NB4 (cell line): ENCODE results near the gene SSX2IP.

ENCODE experiments used
- DNase-seq: peaks from one replicate; pipeline ENCODE4 v3.0.0; 2010; ENCODE audit warnings: low read depth
- H3K4me3 ChIP-seq: one replicate; pipeline ENCODE4 v1.5.1; 2011; ENCODE audit warnings: mild to moderate bottlenecking, low read depth, low read length, moderate library complexity
- CTCF ChIP-seq: IDR thresholded peaks from one replicate; pipeline ENCODE4 v1.5.1; 2012; ENCODE audit warnings: low read depth, low read length
- MAX ChIP-seq: IDR thresholded peaks from 2 replicates; pipeline ENCODE4 v1.6.1; 2011; ENCODE audit warnings: low read depth, low read length
- MYC ChIP-seq: IDR thresholded peaks from 2 replicates; pipeline ENCODE4 v1.6.1; 2011; ENCODE audit warnings: low read depth, low read length
- POLR2A ChIP-seq: IDR thresholded peaks from 2 replicates; pipeline ENCODE4 v1.6.1; 2011; ENCODE audit warnings: mild to moderate bottlenecking; ENCODE audit not compliant: insufficient read length; ENCODE audit errors: extremely low read depth

Gene SSX2IP

GRCh38 chr1:84611796-84612195, 78.5 kb downstream of the SSX2IP start:
- no peak for TF ChIP-seq CTCF
- no peak for DNase-seq
- no peak overlapping the region for H3K4me3 ChIP-seq

- no peak for TF ChIP-seq CTCF
- TF ChIP-seq POLR2A: no peak
- no peak for TF ChIP-seq MAX
- no peak for TF ChIP-seq MYC
- DNase-seq: no peak
These were observed 79.2 kb downstream of the SSX2IP start for GRCh38 chr1:84611091-84611490.

GRCh38 chr1:84606977-84607376, 83.3 kb downstream of the SSX2IP start:
- no peak for DNase-seq
- no peak for TF ChIP-seq MAX
- H3K4me3 ChIP-seq: no peak overlapping the region

More at GRCh38 chr1:84611091-84611490, 79.2 kb downstream of the SSX2IP start:
- no peak overlapping the region for H3K4me3 ChIP-seq

GRCh38 chr1:84605157-84605556, 85.1 kb downstream of the SSX2IP start:
- TF ChIP-seq CTCF (no peak), POLR2A (no peak), MYC (no peak), MAX (no peak)
- no peak overlapping the region for H3K4me3 ChIP-seq
- DNase-seq: no peak

GRCh38 chr1:84603941-84604830, 86.1 kb downstream of the SSX2IP start:
- TF ChIP-seq POLR2A: no peak
- TF ChIP-seq MAX: no peak
- TF ChIP-seq CTCF: no peak
- TF ChIP-seq MYC: no peak
- DNase-seq: no peak
- no peak overlapping the region for H3K4me3 ChIP-seq

- no peak overlapping the region for H3K4me3 ChIP-seq
- no peak for DNase-seq
- no peak for TF ChIP-seq MYC
- TF ChIP-seq MAX: no peak
- TF ChIP-seq CTCF: no peak
- TF ChIP-seq POLR2A: no peak
These were observed 87.0 kb downstream of the SSX2IP start for GRCh38 chr1:84603223-84603622.
